Endothelial cell of umbilical vein (primary cell): ENCODE results near the gene LRRC66. TPM values are rescaled to one million over a fixed set of nuclear protein-coding genes. Genes with fewer than 3 reads are reported as not detected.

ENCODE experiments used
- BruUV-seq: library from RNA; stranded (reverse); fragments of 400-500 nt; replicated peaks from 2 replicates; lab custom pipeline; 2021; lab: Mats Ljungman, UMichigan
- CTCF ChIA-PET: fragments of 300-600, 350-600 bp; sonication (Branson Sonifier 250); formaldehyde crosslinking; loops from one replicate; lab custom pipeline; 2021; ENCODE audit warnings: antibody characterized with exemption, inconsistent platforms; lab: Charles Lee
- POLR2A ChIA-PET: fragments of 300-600, 350-600 bp; sonication (Branson Sonifier 250); formaldehyde crosslinking; loops from one replicate; lab custom pipeline; 2021; ENCODE audit warnings: antibody characterized with exemption, inconsistent platforms; lab: Charles Lee
- DNase-seq: peaks from one replicate; pipeline ENCODE4 v3.0.0-alpha.2; 2011; ENCODE audit warnings: low read depth, low spot score
- FAIRE-seq: peaks from 2 replicates; lab custom pipeline; 2011; peaks lifted over from hg19 to GRCh38; lab: Jason Lieb, UNC
- H2AFZ ChIP-seq: 2 replicates; pipeline ENCODE4 v1.6.0; 2012; ENCODE audit warnings: low read depth, low read length, control low read depth, inconsistent platforms
- H3K27ac ChIP-seq: 2 replicates; pipeline ENCODE4 v1.5.1; 2011; ENCODE audit warnings: low read depth, mild to moderate bottlenecking, control low read depth, low read length, moderate library complexity; ENCODE audit not compliant: insufficient read depth
- H3K27me3 ChIP-seq, 2 experiments: 2 replicates each; pipeline versions ENCODE4 v1.6.0 to v1.6.1; 2011; ENCODE audit warnings: low read length in 2 of 2, mixed read lengths in 1 of 2; ENCODE audit not compliant: control insufficient read depth in 2 of 2, insufficient read depth in 2 of 2
- H3K36me3 ChIP-seq, 2 experiments: 2 replicates in 1 of 2; 3 replicates in 1 of 2; pipeline ENCODE4 v1.5.1; 2011; ENCODE audit warnings: low read length in 2 of 2, mild to moderate bottlenecking in 1 of 2, moderate library complexity in 1 of 2; ENCODE audit not compliant: control insufficient read depth in 2 of 2, insufficient read depth in 2 of 2; ENCODE audit errors: extremely low read depth in 1 of 2
- H3K4me1 ChIP-seq: 3 replicates; pipeline ENCODE4 v1.5.1; 2011; ENCODE audit warnings: mild to moderate bottlenecking, low read length; ENCODE audit not compliant: control insufficient read depth, insufficient read depth; ENCODE audit errors: extremely low read depth
- H3K4me2 ChIP-seq: 2 replicates; pipeline ENCODE4 v1.6.1; 2011; ENCODE audit warnings: low read length, control low read depth, mixed read lengths; ENCODE audit not compliant: insufficient read depth
- H3K4me3 ChIP-seq, 3 experiments: fragments of 200-600 bp in 1 of 3; sonication (generic), shearing (Covaris generic) in 1 of 3; replicated peaks in 1 of 3; 2 replicates each; pipeline ENCODE4 v1.5.1; 2011 to 2016; ENCODE audit warnings: control low read depth in 3 of 3, low read length in 3 of 3, mild to moderate bottlenecking in 2 of 3, inconsistent platforms in 1 of 3, low read depth in 1 of 3, moderate library complexity in 1 of 3; ENCODE audit not compliant: insufficient read depth in 1 of 3
- H3K79me2 ChIP-seq: 2 replicates; pipeline ENCODE4 v1.6.0; 2012; ENCODE audit warnings: low read length, inconsistent platforms; ENCODE audit not compliant: control insufficient read depth, insufficient read depth
- H3K9ac ChIP-seq: replicated peaks from 2 replicates; pipeline ENCODE3; 2011; ENCODE audit warnings: low read length, control low read depth; ENCODE audit not compliant: insufficient read depth; ENCODE audit errors: extremely low read depth
- H3K9me1 ChIP-seq: replicated peaks from 3 replicates; pipeline ENCODE4 v1.6.0; 2011; ENCODE audit warnings: mild to moderate bottlenecking, low read length; ENCODE audit not compliant: control insufficient read depth, insufficient read depth; ENCODE audit errors: extremely low read depth
- H3K9me3 ChIP-seq: replicated peaks from 2 replicates; pipeline ENCODE4 v1.5.1; 2012; ENCODE audit warnings: low read length, inconsistent platforms; ENCODE audit not compliant: control insufficient read depth, insufficient read depth
- H4K20me1 ChIP-seq: replicated peaks from 2 replicates; pipeline ENCODE3; 2011; ENCODE audit warnings: mild to moderate bottlenecking, low read length; ENCODE audit not compliant: control insufficient read depth, insufficient read depth; ENCODE audit errors: extremely low read depth
- CTCF ChIP-seq, 2 donors: IDR thresholded peaks; 1 replicate in 1 of 2; 2 replicates in 1 of 2; pipeline ENCODE4 v1.5.1; 2011; ENCODE audit warnings: low read length in 2 of 2, mild to moderate bottlenecking in 2 of 2, moderate library complexity in 2 of 2, control low read depth in 1 of 2, inconsistent platforms in 1 of 2, low read depth in 1 of 2; ENCODE audit not compliant: insufficient read depth in 1 of 2; ENCODE audit errors: extremely low read depth in 1 of 2
- EZH2 ChIP-seq: IDR thresholded peaks from 2 replicates; pipeline ENCODE4 v1.6.1; 2012; ENCODE audit warnings: borderline replicate concordance, low read depth, mild to moderate bottlenecking, moderate library complexity, low read length, inconsistent platforms; ENCODE audit not compliant: severe bottlenecking
- FOS ChIP-seq: IDR thresholded peaks from 2 replicates; pipeline ENCODE4 v1.6.1; 2011; ENCODE audit warnings: mild to moderate bottlenecking, low read length, moderate library complexity, borderline replicate concordance; ENCODE audit not compliant: insufficient read depth
- GATA2 ChIP-seq: IDR thresholded peaks from 2 replicates; pipeline ENCODE4 v1.7.0; 2011; ENCODE audit warnings: low read depth, mild to moderate bottlenecking, moderate library complexity, mixed read lengths, low read length; ENCODE audit not compliant: insufficient read length, insufficient read depth
- JUN ChIP-seq: IDR thresholded peaks from 2 replicates; pipeline ENCODE4 v1.6.1; 2011; ENCODE audit warnings: borderline replicate concordance, low read depth; ENCODE audit not compliant: insufficient read length, insufficient read depth
- MAX ChIP-seq: IDR thresholded peaks from 2 replicates; pipeline ENCODE4 v1.6.1; 2011; ENCODE audit not compliant: insufficient read depth, insufficient read length
- MYC ChIP-seq: IDR thresholded peaks from one replicate; pipeline ENCODE4 v1.6.1; 2011; ENCODE audit warnings: mild to moderate bottlenecking, low read depth, low read length
- POLR2A ChIP-seq: IDR thresholded peaks from 2 replicates; pipeline ENCODE4 v1.6.1; 2012; ENCODE audit warnings: low read depth, mild to moderate bottlenecking, control low read depth, low read length
- POLR2AphosphoS5 ChIP-seq: IDR thresholded peaks from 2 replicates; pipeline ENCODE4 v1.6.1; 2012; ENCODE audit warnings: low read depth, mild to moderate bottlenecking, control low read depth, low read length, moderate library complexity; ENCODE audit not compliant: insufficient read depth
- dilution Hi-C: fragments of 300-500 bp; cut with MboI; formaldehyde crosslinking; loops from one replicate; pipeline ENCODE4 v1.15.0; 2019; ENCODE audit warnings: low sequenced_read_pairs; ENCODE audit not compliant: extremely low pct_ligation_motif_present
- intact Hi-C: fragments of 100-400 bp; cut with micrococcal nuclease; formaldehyde crosslinking; loops from one replicate; pipeline ENCODE4 v1.10.0; 2022
- polyA plus RNA-seq, 4 experiments: library from polyadenylated mRNA; depleted of rRNA in 3 of 4; stranded (reverse) in 3 of 4; unstranded in 1 of 4; fragments of >200 nt; gene quantifications; 2 replicates each; pipeline versions ENCODE4 v1.2.1 to v1.2.3, GENCODE V29; 2011 to 2012; ENCODE audit warnings: missing spikeins in 1 of 4
- total RNA-seq: library from RNA; stranded (reverse); gene quantifications from 2 replicates; pipeline ENCODE4 v1.2.3, GENCODE V29; 2021

The LRRC66 gene
- total and polyA plus RNA-seq, 2 donors (not counting 3 experiments of a cell fraction or from before 2014, with no cell fraction given), result 0.15 to 0.27 TPM

- Histone ChIP-seq H3K79me2 (no peaks in the 10 kb centered on the region), H3K36me3 (no peaks in the 10 kb centered on the region), H3K27me3 (no peaks in the 10 kb centered on the region), H3K4me2 (no peak overlapping the region), H3K4me1 (no peaks in the 10 kb centered on the region), H4K20me1 (no peaks in the 10 kb centered on the region), H2AFZ (no peak overlapping the region), H3K9me3 (no peaks in the 10 kb centered on the region), H3K9me1 (no peaks in the 10 kb centered on the region), H3K9ac (no peak overlapping the region), H3K4me3 (no peak overlapping the region), H3K27ac (no peak overlapping the region)
- intact Hi-C loops (no loop called here), dilution Hi-C loops (no loop called here)
- DNase-seq (no peak), FAIRE-seq (no peak)
- TF ChIP-seq JUN (no peak), EZH2 (no peak), FOS (no peak), POLR2AphosphoS5 (no peak)
- ChIA-PET POLR2A (no interaction called here), CTCF (interaction anchor here (1.1 kb wide), 1 partner anchor 101 kb away, joined by 3 read pairs; no protein-coding TSS in a partner anchor)
- no TSS peak for BruUV-seq
These were observed 15.7 kb downstream of the LRRC66 start for GRCh38 chr4:52004414-52004813.

GRCh38 chr4:52001616-52002015, 18.5 kb downstream of the LRRC66 start:
- TF ChIP-seq GATA2 (no peak), JUN (no peak), CTCF (IDR thresholded peaks at IDR 0.05; ENCODE audit: extremely low read depth in 1 of 2, insufficient read depth in 1 of 2, low read depth in 1 of 2, low read length in 2 of 2) (no peak), EZH2 (no peak), MYC (no peak), FOS (no peak), MAX (no peak), POLR2AphosphoS5 (no peak), POLR2A (no peak)
- no peak for FAIRE-seq
- no TSS peak for BruUV-seq

More at GRCh38 chr4:52001616-52002015, 18.5 kb downstream of the LRRC66 start:
- dilution Hi-C loops (no loop called here), intact Hi-C loops (no loop called here)
- H3K27me3 ChIP-seq, result peaks cover 0 to 1% of the 10 kb centered on the region in 2 experiments
- H3K4me2 ChIP-seq, result no peak overlapping the region
- POLR2A ChIA-PET, result no interaction called here
- no peaks in the 10 kb centered on the region for H3K9me3 ChIP-seq
- no peaks in the 10 kb centered on the region for H3K9me1 ChIP-seq
- no peaks in the 10 kb centered on the region for H3K36me3 ChIP-seq
- H3K9ac ChIP-seq, result no peak overlapping the region
- CTCF ChIA-PET, result no interaction called here
- no peak for DNase-seq
- no peaks in the 10 kb centered on the region for H4K20me1 ChIP-seq
- no peaks in the 10 kb centered on the region for H3K79me2 ChIP-seq
- no peaks in the 10 kb centered on the region for H3K4me1 ChIP-seq
- no peak overlapping the region for H3K4me3 ChIP-seq
- H3K27ac ChIP-seq, result no peak overlapping the region
- no peak overlapping the region for H2AFZ ChIP-seq
